Keratinocyte (primary cell): Measurements from ENCODE around the gene TRAPPC10. TPM values are rescaled to one million over a fixed set of nuclear protein-coding genes. Genes with fewer than 3 reads are reported as not detected.

Experiments
- DNase-seq: peaks from one replicate; pipeline ENCODE4 v3.0.0-alpha.2; 2011; ENCODE audit warnings: low read depth, missing footprints, low spot score
- FAIRE-seq: peaks from 2 replicates; lab custom pipeline; 2011; peaks lifted over from hg19 to GRCh38; lab: Jason Lieb, UNC
- H2AFZ ChIP-seq: 2 replicates; pipeline ENCODE4 v1.6.0; 2012; ENCODE audit warnings: low read length, control low read depth, inconsistent platforms; ENCODE audit not compliant: control insufficient read depth
- H3K27ac ChIP-seq: 2 replicates; pipeline ENCODE4 v1.5.1; 2011; ENCODE audit warnings: low read length; ENCODE audit not compliant: control insufficient read depth, insufficient read depth
- H3K27me3 ChIP-seq: 3 replicates; pipeline ENCODE4 v1.6.0; 2011; ENCODE audit warnings: low read length; ENCODE audit not compliant: control insufficient read depth, insufficient read depth; ENCODE audit errors: extremely low read depth
- H3K36me3 ChIP-seq, 2 experiments: 2 replicates in 1 of 2; 3 replicates in 1 of 2; pipeline ENCODE4 v1.5.1; 2011; ENCODE audit warnings: low read length in 2 of 2, mild to moderate bottlenecking in 1 of 2; ENCODE audit not compliant: control insufficient read depth in 2 of 2, insufficient read depth in 2 of 2; ENCODE audit errors: extremely low read depth in 1 of 2
- H3K4me1 ChIP-seq: 3 replicates; pipeline ENCODE4 v1.5.1; 2011; ENCODE audit warnings: low read length; ENCODE audit not compliant: control insufficient read depth, insufficient read depth; ENCODE audit errors: extremely low read depth
- H3K4me2 ChIP-seq: 3 replicates; pipeline ENCODE4 v1.6.0; 2011; ENCODE audit warnings: low read depth, low read length; ENCODE audit not compliant: control insufficient read depth, insufficient read depth; ENCODE audit errors: extremely low read depth
- H3K4me3 ChIP-seq, 3 experiments: fragments of 200-600 bp in 1 of 3; sonication (generic) in 1 of 3; 2 replicates in 2 of 3; 3 replicates in 1 of 3; pipeline ENCODE4 v1.5.1; 2011 to 2016; ENCODE audit warnings: low read length in 3 of 3, mild to moderate bottlenecking in 3 of 3, control low read depth in 2 of 3, inconsistent platforms in 1 of 3, low read depth in 1 of 3, mixed read lengths in 1 of 3, mixed run types in 1 of 3, moderate library complexity in 1 of 3; ENCODE audit not compliant: control insufficient read depth in 2 of 3, insufficient read depth in 2 of 3; ENCODE audit errors: extremely low read depth in 1 of 3
- H3K79me2 ChIP-seq: 2 replicates; pipeline ENCODE4 v1.6.0; 2012; ENCODE audit warnings: low read length; ENCODE audit not compliant: control insufficient read depth, insufficient read depth
- H3K9ac ChIP-seq: 3 replicates; pipeline ENCODE4 v1.6.0; 2011; ENCODE audit warnings: low read length; ENCODE audit not compliant: control insufficient read depth, insufficient read depth; ENCODE audit errors: extremely low read depth
- H3K9me1 ChIP-seq: 3 replicates; pipeline ENCODE4 v1.6.0; 2011; ENCODE audit warnings: low read length; ENCODE audit not compliant: control insufficient read depth, insufficient read depth; ENCODE audit errors: extremely low read depth
- H3K9me3 ChIP-seq: 2 replicates; pipeline ENCODE4 v1.5.1; 2012; ENCODE audit warnings: low read depth, low read length; ENCODE audit not compliant: control insufficient read depth
- H4K20me1 ChIP-seq: 3 replicates; pipeline ENCODE4 v1.6.0; 2011; ENCODE audit warnings: low read length; ENCODE audit not compliant: control insufficient read depth, insufficient read depth; ENCODE audit errors: extremely low read depth
- CTCF ChIP-seq, 3 experiments: IDR thresholded peaks in 1 of 3; conservative IDR thresholded peaks in 1 of 3; optimal IDR thresholded peaks in 1 of 3; 2 replicates in 2 of 3; 3 replicates in 1 of 3; pipeline versions ENCODE3 to v1.5.1; 2011; ENCODE audit warnings: low read length in 3 of 3, mild to moderate bottlenecking in 3 of 3, moderate library complexity in 2 of 3, control low read depth in 1 of 3, inconsistent platforms in 1 of 3; ENCODE audit not compliant: insufficient read depth in 2 of 3; ENCODE audit errors: extremely low read depth in 1 of 3
- EZH2 ChIP-seq: IDR thresholded peaks from one replicate; pipeline ENCODE4 v1.6.1; 2012; ENCODE audit warnings: inconsistent platforms, mild to moderate bottlenecking, low read length, moderate library complexity
- dilution Hi-C: fragments of 300-500 bp; cut with MboI; formaldehyde crosslinking; loops from one replicate; pipeline ENCODE4 v1.7.0; 2020; ENCODE audit warnings: low sequenced_read_pairs; ENCODE audit not compliant: extremely low pct_ligation_motif_present
- polyA plus RNA-seq, 5 experiments: library from polyadenylated mRNA; depleted of rRNA in 3 of 5; stranded (reverse) in 3 of 5; stranded (forward) in 1 of 5; unstranded in 1 of 5; fragments of >200 nt; gene quantifications; 1 replicate in 1 of 5; 2 replicates in 3 of 5; 3 replicates in 1 of 5; pipeline versions ENCODE4 v1.2.1 to v1.2.3, GENCODE V29; 2011 to 2012; ENCODE audit warnings: missing spikeins in 2 of 5, low read depth in 1 of 5, low replicate concordance in 1 of 5

TRAPPC10 gene
- polyA plus RNA-seq, 1 donor (not counting 4 experiments of a cell fraction or from before 2014, with no cell fraction given) = 21.6 TPM

- Histone ChIP-seq H3K27me3 (peaks cover 9% of the 10 kb centered on the region), H3K36me3 (peaks cover 0 to 8% of the 10 kb centered on the region in 2 experiments), H3K9me3 (no peaks in the 10 kb centered on the region), H3K4me2 (no peak overlapping the region), H4K20me1 (no peaks in the 10 kb centered on the region), H3K79me2 (no peaks in the 10 kb centered on the region), H2AFZ (no peak overlapping the region), H3K27ac (no peak overlapping the region), H3K4me1 (no peaks in the 10 kb centered on the region), H3K4me3 (no peak overlapping the region), H3K9me1 (no peaks in the 10 kb centered on the region), H3K9ac (no peak overlapping the region)
- DNase-seq (no peak), FAIRE-seq (no peak)
- dilution Hi-C loops = no loop called here
- TF ChIP-seq EZH2 = no peak
- TF ChIP-seq CTCF (optimal IDR thresholded peaks at IDR 0.05 in 1 of 3, IDR thresholded peaks at IDR 0.05 in 1 of 3, conservative IDR thresholded peaks at IDR 0.05 in 1 of 3; ENCODE audit: extremely low read depth in 1 of 3, insufficient read depth in 2 of 3, low read length in 3 of 3) = no peak
These were observed 28.7 kb upstream of the TRAPPC10 start for GRCh38 chr21:43983390-43983789.

- no peak overlapping the region for H3K4me3 ChIP-seq
- FAIRE-seq = no peak
- DNase-seq = no peak
- H3K9ac ChIP-seq = no peak overlapping the region
- H3K79me2 ChIP-seq = no peaks in the 10 kb centered on the region
- TF ChIP-seq EZH2 (no peak), CTCF (optimal IDR thresholded peaks at IDR 0.05 in 1 of 3, IDR thresholded peaks at IDR 0.05 in 1 of 3, conservative IDR thresholded peaks at IDR 0.05 in 1 of 3; ENCODE audit: extremely low read depth in 1 of 3, insufficient read depth in 2 of 3, low read length in 3 of 3) (no peak)
- H3K27ac ChIP-seq = no peak overlapping the region
- dilution Hi-C loops = no loop called here
- no peaks in the 10 kb centered on the region for H3K9me3 ChIP-seq
- no peaks in the 10 kb centered on the region for H3K4me1 ChIP-seq
- H2AFZ ChIP-seq = no peak overlapping the region
- H3K36me3 ChIP-seq = peaks cover 0 to 6% of the 10 kb centered on the region in 2 experiments
- peaks cover 9% of the 10 kb centered on the region for H3K27me3 ChIP-seq
- H3K9me1 ChIP-seq = no peaks in the 10 kb centered on the region
- H4K20me1 ChIP-seq = no peaks in the 10 kb centered on the region
- H3K4me2 ChIP-seq = no peak overlapping the region
These were observed 28.2 kb upstream of the TRAPPC10 start for GRCh38 chr21:43983860-43984420.
